Measurements from ENCODE around the gene HS1BP3. TPM values are rescaled to one million over a fixed set of nuclear protein-coding genes. Genes with fewer than 3 reads are reported as not detected.
A peak's percentile ranks its signal among the peaks of the same experiment; 100 is the strongest.

HS1BP3 gene
- total RNA-seq, 1 experiment from 2014 or later: 17.1 TPM

- ATAC-seq: no peak
- intact Hi-C loops (cut with micrococcal nuclease): no loop called here
- Histone ChIP-seq H2AFZ (ENCODE audit: low read depth, low read length, poor library complexity, severe bottlenecking) (no peak overlapping the region), H3K9me2 (ENCODE audit: insufficient read depth) (no peaks in the 10 kb centered on the region), H3K4me1 (ENCODE audit: control insufficient read depth in 1 of 2, insufficient read depth in 2 of 2, low read length in 2 of 2) (no peaks in the 10 kb centered on the region), H3K79me2 (ENCODE audit: insufficient read depth, low read length) (no peaks in the 10 kb centered on the region), H3K9ac (ENCODE audit: low read length) (no peak overlapping the region), H3K27me3 (ENCODE audit: insufficient read depth, low read length) (no peaks in the 10 kb centered on the region), H3K27ac (ENCODE audit: low read depth, low read length) (no peak overlapping the region), H3K36me3 (ENCODE audit: control insufficient read depth in 1 of 2, insufficient read depth in 2 of 2, low read length in 2 of 2) (no peaks in the 10 kb centered on the region), H3K9me3 (ENCODE audit: control insufficient read depth in 1 of 2, insufficient read depth in 1 of 2, low read depth in 1 of 2, low read length in 2 of 2) (no peaks in the 10 kb centered on the region; a peak in 2 of 4 replicates), H3K4me3 (replicated peaks in 1 of 2; ENCODE audit: low read depth in 1 of 2, low read length in 2 of 2) (no peak overlapping the region), H3K4me2 (ENCODE audit: low read length) (no peak overlapping the region), H4K20me1 (ENCODE audit: insufficient read depth) (no peaks in the 10 kb centered on the region)
- ChIA-PET POLR2A (interaction anchor here (1.2 kb wide), 1 partner anchor 161 kb away, joined by 3 read pairs; the partner anchor contains the start of gene RHOB), CTCF (no interaction called here), RAD21 (ENCODE audit: low non-redundant PET in 1 of 2, low total read pairs in 2 of 2, uncharacterized antibody in 2 of 2, unreplicated experiment in 2 of 2) (no interaction called here)
- TF ChIP-seq CTCF (IDR thresholded peaks at IDR 0.05 in 2 of 3, conservative IDR thresholded peaks at IDR 0.05 in 1 of 3; ENCODE audit: borderline replicate concordance in 1 of 3, insufficient read depth in 1 of 3, low read depth in 2 of 3, low read length in 2 of 3) (no peak), MAX (IDR thresholded peaks at IDR 0.05) (peak; percentile 12; the same call in 1 of the 2 replicates), CBX3 (IDR thresholded peaks at IDR 0.05; ENCODE audit: low read depth) (peak; percentile 75; the same call in 1 of the 2 replicates)
- no TSS peak for BruUV-seq (replicated peaks)
- no peak for DNase-seq (ENCODE audit: low read depth, low spot score)
These were observed 43.5 kb downstream of the HS1BP3 start for GRCh38 chr2:20607446-20607845.

- TF ChIP-seq EZH2phosphoT487 (IDR thresholded peaks at IDR 0.05; ENCODE audit: borderline replicate concordance) (no peak), ZBTB33 (IDR thresholded peaks at IDR 0.05; ENCODE audit: extremely low read depth, insufficient replicate concordance, low read length) (no peak), JUND (IDR thresholded peaks at IDR 0.05) (no peak), CTCF (IDR thresholded peaks at IDR 0.05 in 2 of 3, conservative IDR thresholded peaks at IDR 0.05 in 1 of 3; ENCODE audit: borderline replicate concordance in 1 of 3, insufficient read depth in 1 of 3, low read depth in 2 of 3, low read length in 2 of 3) (no peak), ATF3 (IDR thresholded peaks at IDR 0.05) (no peak)
- no TSS peak for BruUV-seq (replicated peaks)
- no peak for DNase-seq (ENCODE audit: low read depth, low spot score)
- no peak overlapping the region for H3K4me3 ChIP-seq (replicated peaks in 1 of 2; ENCODE audit: low read depth in 1 of 2, low read length in 2 of 2)
- H3K79me2 ChIP-seq (ENCODE audit: insufficient read depth, low read length): no peaks in the 10 kb centered on the region
- ChIA-PET RAD21 (ENCODE audit: low non-redundant PET in 1 of 2, low total read pairs in 2 of 2, uncharacterized antibody in 2 of 2, unreplicated experiment in 2 of 2) (no interaction called here), POLR2A (interaction anchor here (8.2 kb wide), 1 partner anchor 158 kb away, joined by 53 read pairs; the partner anchor contains the start of gene RHOB), CTCF (interaction anchor here (0.6 kb wide), 1 partner anchor 30 kb away, joined by 3 read pairs; no protein-coding TSS in a partner anchor)
- H3K36me3 ChIP-seq (ENCODE audit: control insufficient read depth in 1 of 2, insufficient read depth in 2 of 2, low read length in 2 of 2): no peaks in the 10 kb centered on the region
- H3K9me2 ChIP-seq (ENCODE audit: insufficient read depth): no peaks in the 10 kb centered on the region
- no peaks in the 10 kb centered on the region for H3K27me3 ChIP-seq (ENCODE audit: insufficient read depth, low read length)
- intact Hi-C loops (cut with micrococcal nuclease): no loop called here
- peaks cover 0 to 3% of the 10 kb centered on the region in 2 experiments; a peak in 1 of 4 replicates for H3K4me1 ChIP-seq (ENCODE audit: control insufficient read depth in 1 of 2, insufficient read depth in 2 of 2, low read length in 2 of 2)
- H2AFZ ChIP-seq (ENCODE audit: low read depth, low read length, poor library complexity, severe bottlenecking): no peak overlapping the region
- H3K9ac ChIP-seq (ENCODE audit: low read length): no peak overlapping the region
- no peaks in the 10 kb centered on the region for H4K20me1 ChIP-seq (ENCODE audit: insufficient read depth)
- no peak overlapping the region for H3K4me2 ChIP-seq (ENCODE audit: low read length)
- no peak overlapping the region for H3K27ac ChIP-seq (ENCODE audit: low read depth, low read length)
- H3K9me3 ChIP-seq (ENCODE audit: control insufficient read depth in 1 of 2, insufficient read depth in 1 of 2, low read depth in 1 of 2, low read length in 2 of 2): no peaks in the 10 kb centered on the region; a peak in 2 of 4 replicates
- no peak for ATAC-seq
These were observed 44.7 kb downstream of the HS1BP3 start for GRCh38 chr2:20606198-20606597.

All from HCT116 (cell line).